HG02981 (cell line): ENCODE measurements around the gene GLMP.

Experiments
- ATAC-seq: cut with Tn5 transposase; IDR thresholded peaks from one replicate; pipeline ENCODE4 v1.9.1; 2021; ENCODE audit warnings: mild to moderate bottlenecking, moderate library complexity; ENCODE audit not compliant: unreplicated experiment

GLMP gene

DNA sequence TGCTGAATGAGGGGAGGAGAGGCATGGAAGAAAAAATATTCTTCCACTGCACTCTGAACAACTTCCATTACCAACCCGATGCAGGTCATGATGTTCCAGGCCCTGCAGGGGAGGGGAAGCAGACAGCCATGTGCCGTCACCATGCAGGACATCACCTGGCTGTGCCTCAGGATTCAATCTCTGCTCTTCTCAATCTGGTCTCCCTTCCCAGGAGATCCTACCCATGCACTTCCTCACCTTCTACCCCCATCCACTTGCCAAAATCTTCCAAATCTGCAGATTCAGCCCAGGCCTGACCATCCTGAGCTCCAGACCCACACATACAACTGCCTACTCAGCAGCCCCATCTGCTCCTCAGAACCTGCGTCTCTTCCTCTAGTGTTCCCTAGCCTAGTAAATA lies 41.8 kb downstream of the GLMP start:
- no peak for ATAC-seq

GRCh38 chr1:156251527-156251926 lies 44.0 kb downstream of the GLMP start:
- ATAC-seq = no peak

GRCh38 chr1:156249593-156249992 lies 45.9 kb downstream of the GLMP start:
- ATAC-seq = no peak

GRCh38 chr1:156248323-156248683 lies 47.2 kb downstream of the GLMP start:
- ATAC-seq = no peak

- ATAC-seq = no peak
Measured at GRCh38 chr1:156247460-156248322, 47.8 kb downstream of the GLMP start, which contains the start of gene PAQR6. Gene PAQR6 (minus strand): TSS chr1:156248056. CDS start chr1:156246731, 1,325 bp downstream.

GRCh38 chr1:156246781-156247459 lies 48.6 kb downstream of the GLMP start:
- no peak for ATAC-seq

DNA sequence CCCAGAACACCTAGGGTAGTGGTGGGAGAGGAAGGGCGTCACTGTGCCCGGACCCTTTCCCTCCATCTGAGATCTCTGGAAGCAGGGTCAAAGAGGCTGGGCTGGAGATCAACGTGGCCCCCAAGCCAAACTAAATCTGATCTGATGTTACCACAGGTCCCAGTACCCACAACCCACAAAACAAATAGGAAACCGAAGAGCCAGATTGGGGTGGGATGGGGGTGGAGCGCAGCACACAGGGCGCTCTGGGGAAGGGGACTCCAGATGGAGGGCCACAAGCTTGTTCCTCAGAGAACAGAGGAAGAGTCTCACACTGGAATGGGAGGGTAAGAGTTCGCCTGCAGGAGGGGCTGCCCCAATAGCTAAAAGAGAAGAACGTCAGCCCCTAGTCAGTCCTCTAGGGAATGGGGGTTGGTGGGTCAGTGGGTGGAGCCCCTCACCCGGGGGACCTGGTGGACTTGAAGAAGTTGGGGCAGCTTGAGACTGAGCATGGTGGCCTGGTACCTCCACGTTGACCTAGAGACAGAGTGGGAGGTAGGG lies 49.2 kb downstream of the GLMP start:
- no peak for ATAC-seq

DNA sequence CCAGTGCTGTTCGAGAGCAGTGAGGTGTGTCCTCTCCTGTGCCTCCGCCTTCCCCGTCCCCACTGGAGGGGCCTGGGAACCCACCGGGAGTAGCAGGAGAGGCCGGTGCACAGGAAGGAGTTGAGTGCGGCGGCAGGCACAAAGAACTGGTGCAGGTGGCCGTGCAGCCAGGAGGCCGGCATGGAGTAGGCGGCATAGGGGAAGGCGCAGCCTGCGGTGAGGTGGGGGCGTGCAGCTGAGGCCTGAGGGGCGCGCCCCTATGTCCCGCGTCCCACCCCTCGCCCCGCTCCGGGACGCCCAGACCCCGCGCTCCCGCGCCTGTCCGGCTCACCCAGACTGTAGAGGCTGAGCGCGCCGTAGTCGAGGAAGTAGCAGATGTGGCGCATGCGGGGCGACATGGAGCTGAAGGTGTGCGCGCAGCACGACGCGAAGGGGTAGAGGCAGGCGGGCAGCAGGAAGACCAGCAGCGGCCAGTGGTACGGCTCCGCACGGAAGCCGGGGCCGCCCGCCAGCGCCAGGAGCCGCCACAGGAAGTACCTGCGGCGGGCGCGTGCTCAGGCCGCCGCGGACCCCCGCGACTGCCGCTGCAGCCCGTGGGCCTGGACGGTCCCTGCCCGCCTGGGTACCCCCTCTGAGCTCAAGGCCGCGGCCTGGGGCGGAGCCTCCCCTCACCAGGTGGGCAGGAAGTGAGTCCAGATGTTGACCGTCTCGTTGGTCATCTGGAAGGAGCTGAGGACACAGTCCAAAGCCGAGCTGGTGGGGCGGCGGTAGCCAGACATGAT lies 49.8 kb downstream of the GLMP start:
- peak; percentile 40 for ATAC-seq

DNA sequence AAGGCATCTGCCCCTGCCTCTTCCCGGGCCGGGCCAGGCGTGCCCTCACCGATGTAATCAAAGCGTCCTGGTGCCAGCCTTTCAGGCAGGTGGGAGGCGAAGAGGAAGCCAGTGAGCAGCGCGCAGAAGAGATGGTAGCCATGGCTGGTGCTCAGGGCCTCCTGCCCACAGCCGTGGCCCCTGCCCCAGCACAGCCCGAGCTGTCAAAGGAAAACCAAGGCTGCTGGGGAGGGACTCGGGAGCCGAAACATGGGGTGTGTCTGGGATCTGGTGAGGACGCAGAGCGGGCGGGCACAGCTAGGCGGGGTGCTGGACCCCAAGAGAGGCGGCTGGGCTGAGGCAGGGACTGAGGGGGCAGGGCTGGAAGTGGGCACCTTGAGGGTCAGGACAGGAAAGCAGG lies 50.8 kb downstream of the GLMP start:
- ATAC-seq = no peak

- no peak for ATAC-seq
Measured at GRCh38 chr1:156244126-156244525, 51.4 kb downstream of the GLMP start.

DNA sequence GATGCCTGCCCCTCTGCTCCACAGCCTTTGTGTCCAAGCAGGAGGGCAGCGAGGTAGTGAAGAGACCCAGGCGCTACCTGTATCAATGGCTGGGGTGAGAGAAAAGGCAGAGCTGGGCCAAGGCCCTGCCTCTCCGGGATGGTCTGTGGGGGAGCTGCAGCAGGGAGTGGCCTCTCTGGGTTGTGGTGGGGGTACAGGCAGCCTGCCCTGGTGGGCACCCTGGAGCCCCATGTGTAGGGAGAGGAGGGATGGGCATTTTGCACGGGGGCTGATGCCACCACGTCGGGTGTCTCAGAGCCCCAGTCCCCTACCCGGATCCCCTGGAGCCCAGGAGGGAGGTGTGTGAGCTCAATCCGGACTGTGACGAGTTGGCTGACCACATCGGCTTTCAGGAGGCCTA lies 52.7 kb downstream of the GLMP start:
- ATAC-seq = no peak
